KMS-11 (cell line): ENCODE results near the gene GPN1.

ENCODE experiments used
- H2AFZ ChIP-seq: fragments of 200-600 bp; sonication (generic); 2 replicates; pipeline ENCODE4 v1.6.1; 2016; ENCODE audit warnings: antibody characterized with exemption, mixed run types, low read depth
- H3K27ac ChIP-seq: fragments of 200-600 bp; sonication (generic); 2 replicates; pipeline ENCODE4 v1.6.1; 2016; ENCODE audit warnings: mild to moderate bottlenecking, mixed run types
- H3K27me3 ChIP-seq: fragments of 200-600 bp; sonication (generic); 2 replicates; pipeline ENCODE4 v1.6.1; 2017; ENCODE audit warnings: mild to moderate bottlenecking, low read depth, mixed run types, moderate library complexity; ENCODE audit not compliant: insufficient read depth
- H3K36me3 ChIP-seq: fragments of 200-600 bp; sonication (generic); 2 replicates; pipeline ENCODE4 v1.6.1; 2017; ENCODE audit warnings: mild to moderate bottlenecking, mixed run types; ENCODE audit not compliant: insufficient read depth
- H3K4me1 ChIP-seq: fragments of 200-600 bp; sonication (generic); 2 replicates; pipeline ENCODE4 v1.6.1; 2016; ENCODE audit warnings: mild to moderate bottlenecking, low read depth, mixed run types; ENCODE audit not compliant: poor library complexity, severe bottlenecking
- H3K4me2 ChIP-seq: fragments of 200-600 bp; sonication (generic); 2 replicates; pipeline ENCODE4 v1.7.0; 2016; ENCODE audit warnings: mild to moderate bottlenecking, mixed run types
- H3K4me3 ChIP-seq: fragments of 200-600 bp; sonication (generic); IDR thresholded peaks from 2 replicates; pipeline ENCODE4 v1.6.1; 2017; ENCODE audit warnings: low read depth, low read length, mixed read lengths; ENCODE audit not compliant: insufficient read depth
- H3K79me2 ChIP-seq: fragments of 200-600 bp; sonication (generic); 2 replicates; pipeline ENCODE4 v1.6.1; 2016; ENCODE audit warnings: low read depth, mixed run types; ENCODE audit not compliant: insufficient read depth
- H3K9ac ChIP-seq: fragments of 200-600 bp; sonication (generic); 2 replicates; pipeline ENCODE4 v1.6.1; 2016; ENCODE audit warnings: mild to moderate bottlenecking, mixed run types
- H4K20me1 ChIP-seq: fragments of 200-600 bp; sonication (generic); 2 replicates; pipeline ENCODE4 v1.6.1; 2016; ENCODE audit warnings: mild to moderate bottlenecking, mixed run types; ENCODE audit not compliant: insufficient read depth
- TF ChIP-seq, protein P1 (sequence below): fragments of 200-600 bp; sonication (generic); conservative IDR thresholded peaks from 2 replicates; pipeline ENCODE4 v1.6.1; 2017; ENCODE audit warnings: low read depth, mild to moderate bottlenecking, antibody characterized with exemption, low read length, moderate library complexity, mixed read lengths

Gene GPN1

DNA sequence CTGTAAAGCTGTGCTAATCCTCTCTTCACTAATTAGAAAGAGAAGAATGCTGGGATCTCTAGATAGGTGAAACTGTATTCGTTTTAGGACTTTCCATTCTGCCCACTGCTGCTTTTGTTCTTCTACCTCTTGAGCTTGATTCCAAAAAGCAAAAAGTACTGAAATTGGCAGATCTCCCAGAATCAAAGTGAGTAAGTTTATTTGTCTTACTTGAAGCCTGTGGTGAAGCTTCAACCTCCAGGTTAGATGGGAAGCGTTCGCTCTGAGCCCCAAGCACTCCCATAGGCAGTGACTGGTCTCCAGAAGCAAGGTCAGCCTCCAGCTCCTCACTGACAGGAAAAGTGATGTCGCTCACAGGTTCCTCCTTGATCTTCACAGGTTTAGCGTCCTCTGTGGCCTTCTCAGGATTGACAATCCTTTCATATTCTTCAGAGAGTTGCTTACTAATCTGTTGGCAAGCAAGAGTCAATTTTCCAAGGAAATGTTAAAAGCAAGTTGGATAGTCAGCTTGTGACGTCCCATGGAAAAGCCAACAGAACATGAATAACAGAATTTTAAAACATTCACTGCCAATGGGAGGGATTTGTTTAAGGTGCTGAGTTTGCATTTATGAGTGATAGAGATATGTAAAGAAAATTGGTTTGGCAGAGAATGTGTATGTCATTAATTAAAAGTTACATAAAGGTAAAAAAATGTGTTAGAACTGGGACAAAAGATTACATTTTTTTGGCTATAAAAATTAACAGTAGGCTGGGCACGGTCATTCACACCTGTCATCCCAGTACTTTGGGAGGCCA is 26.5 kb downstream of the GPN1 start:
- TF ChIP-seq, protein P1, sequence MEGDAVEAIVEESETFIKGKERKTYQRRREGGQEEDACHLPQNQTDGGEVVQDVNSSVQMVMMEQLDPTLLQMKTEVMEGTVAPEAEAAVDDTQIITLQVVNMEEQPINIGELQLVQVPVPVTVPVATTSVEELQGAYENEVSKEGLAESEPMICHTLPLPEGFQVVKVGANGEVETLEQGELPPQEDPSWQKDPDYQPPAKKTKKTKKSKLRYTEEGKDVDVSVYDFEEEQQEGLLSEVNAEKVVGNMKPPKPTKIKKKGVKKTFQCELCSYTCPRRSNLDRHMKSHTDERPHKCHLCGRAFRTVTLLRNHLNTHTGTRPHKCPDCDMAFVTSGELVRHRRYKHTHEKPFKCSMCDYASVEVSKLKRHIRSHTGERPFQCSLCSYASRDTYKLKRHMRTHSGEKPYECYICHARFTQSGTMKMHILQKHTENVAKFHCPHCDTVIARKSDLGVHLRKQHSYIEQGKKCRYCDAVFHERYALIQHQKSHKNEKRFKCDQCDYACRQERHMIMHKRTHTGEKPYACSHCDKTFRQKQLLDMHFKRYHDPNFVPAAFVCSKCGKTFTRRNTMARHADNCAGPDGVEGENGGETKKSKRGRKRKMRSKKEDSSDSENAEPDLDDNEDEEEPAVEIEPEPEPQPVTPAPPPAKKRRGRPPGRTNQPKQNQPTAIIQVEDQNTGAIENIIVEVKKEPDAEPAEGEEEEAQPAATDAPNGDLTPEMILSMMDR = no peak
- H3K9ac ChIP-seq = no peak overlapping the region
- no peaks in the 10 kb centered on the region; the same call in 1 of the 2 replicates for H3K36me3 ChIP-seq
- peak overlapping the region; percentile 9; the same call in 1 of the 2 replicates for H3K27ac ChIP-seq
- H3K4me1 ChIP-seq = no peaks in the 10 kb centered on the region
- no peaks in the 10 kb centered on the region for H3K27me3 ChIP-seq
- H3K4me2 ChIP-seq = no peak overlapping the region
- no peaks in the 10 kb centered on the region for H4K20me1 ChIP-seq
- no peak overlapping the region for H3K4me3 ChIP-seq
- no peak overlapping the region for H2AFZ ChIP-seq
- no peaks in the 10 kb centered on the region for H3K79me2 ChIP-seq

DNA sequence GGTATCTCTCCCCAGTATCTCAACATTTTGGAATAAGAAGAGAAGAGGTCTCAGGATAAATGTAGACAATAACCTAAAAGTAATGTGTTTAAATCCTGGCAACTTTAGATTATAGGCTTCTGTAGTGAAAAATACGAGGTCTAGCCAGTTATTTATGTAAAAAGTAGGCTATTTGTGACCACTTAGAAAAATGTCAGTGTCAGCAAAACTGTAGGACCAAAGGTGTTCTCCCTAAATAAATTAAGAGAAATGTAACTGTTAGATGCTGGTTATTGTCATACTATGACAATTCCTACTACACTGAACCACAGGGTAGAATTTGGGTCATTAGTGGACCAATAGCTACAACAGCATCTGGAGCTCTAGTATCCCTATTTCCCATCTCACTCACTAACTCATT is 32.5 kb downstream of the GPN1 start:
- Histone ChIP-seq H3K4me2 (no peak overlapping the region), H3K9ac (no peak overlapping the region), H2AFZ (no peak overlapping the region), H3K27me3 (no peaks in the 10 kb centered on the region), H3K4me1 (peaks cover 26% of the 10 kb centered on the region), H4K20me1 (no peaks in the 10 kb centered on the region), H3K36me3 (no peaks in the 10 kb centered on the region; the same call in 1 of the 2 replicates), H3K4me3 (no peak overlapping the region), H3K79me2 (peaks cover 35% of the 10 kb centered on the region), H3K27ac (no peak overlapping the region)
- TF ChIP-seq, protein P1 = no peak

DNA sequence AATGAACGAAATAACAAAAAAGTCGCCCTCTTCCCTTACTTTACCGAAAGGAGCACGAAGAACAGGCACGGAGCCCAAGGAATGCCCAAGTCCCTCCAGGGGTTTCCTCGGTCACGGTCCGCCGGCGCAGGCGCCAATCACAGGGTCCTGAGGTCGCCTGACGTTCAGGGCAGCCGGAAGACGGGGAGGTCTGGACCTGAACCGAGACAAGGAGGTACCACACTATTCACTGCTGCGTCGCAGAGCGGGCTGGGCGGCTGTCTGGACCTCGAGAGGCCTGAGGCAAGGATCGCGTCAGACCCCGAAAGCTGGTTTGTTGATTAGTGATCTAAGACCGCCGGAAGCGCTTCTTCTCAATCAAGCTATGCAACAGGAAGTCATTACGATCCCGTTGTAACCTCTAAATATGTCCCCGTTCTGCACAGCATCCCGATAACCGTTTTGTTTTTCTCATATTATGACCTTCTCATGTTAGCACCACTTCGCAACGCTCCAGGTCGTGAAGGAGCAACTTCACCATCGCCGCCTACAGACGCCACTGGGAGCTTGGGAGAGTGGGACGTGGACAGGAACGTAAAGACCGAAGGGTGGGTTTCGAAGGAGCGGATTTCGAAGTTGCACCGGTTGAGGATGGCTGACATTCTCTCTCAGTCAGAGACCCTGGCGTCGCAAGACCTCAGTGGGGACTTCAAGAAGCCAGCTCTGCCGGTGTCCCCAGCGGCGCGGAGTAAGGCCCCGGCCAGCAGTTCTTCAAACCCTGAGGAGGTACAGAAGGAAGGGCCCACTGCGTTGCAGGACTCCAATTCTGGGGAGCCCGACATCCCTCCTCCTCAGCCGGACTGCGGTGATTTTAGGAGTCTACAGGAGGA is 34.7 kb downstream of the GPN1 start, which contains the start of the genes SLC4A1AP and SUPT7L:
TSS of gene SLC4A1AP (plus strand) at position 605 of the 869 bp plus-strand sequence. CDS start at position 631, 26 bp downstream.
TSS of gene SUPT7L (minus strand) at position 330 of the 869 bp plus-strand sequence. CDS start 1,422 bp downstream, outside the sequence.
- Histone ChIP-seq H3K79me2 (peaks cover 35% of the 10 kb centered on the region), H3K27me3 (no peaks in the 10 kb centered on the region), H2AFZ (peak within 1 kb of the TSS; percentile 89), H4K20me1 (no peaks in the 10 kb centered on the region), H3K27ac (peak within 1 kb of the TSS; percentile 53), H3K4me1 (peaks cover 26% of the 10 kb centered on the region), H3K36me3 (no peaks in the 10 kb centered on the region), H3K9ac (peak within 1 kb of the TSS; percentile 43), H3K4me3 (no peak within 1 kb of the TSS), H3K4me2 (peak within 1 kb of the TSS; percentile 97)
- TF ChIP-seq, protein P1 = no peak

DNA sequence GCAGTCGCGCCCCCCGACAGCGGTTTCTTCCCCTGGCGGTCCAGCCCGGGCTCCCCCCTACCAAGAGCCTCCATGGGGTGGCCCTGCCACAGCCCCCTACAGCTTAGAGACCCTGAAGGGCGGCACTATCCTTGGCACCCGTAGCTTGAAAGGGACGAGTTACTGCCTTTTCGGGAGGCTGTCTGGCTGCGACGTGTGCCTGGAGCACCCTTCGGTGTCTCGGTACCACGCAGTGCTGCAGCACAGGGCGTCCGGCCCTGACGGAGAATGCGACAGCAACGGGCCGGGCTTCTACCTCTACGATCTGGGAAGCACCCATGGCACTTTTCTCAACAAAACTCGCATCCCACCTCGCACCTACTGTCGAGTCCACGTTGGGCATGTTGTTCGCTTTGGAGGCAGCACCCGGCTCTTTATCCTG is 35.3 kb downstream of the GPN1 start:
- no peaks in the 10 kb centered on the region for H3K36me3 ChIP-seq
- peak overlapping the region; percentile 97 for H3K4me2 ChIP-seq
- no peaks in the 10 kb centered on the region for H3K27me3 ChIP-seq
- H3K27ac ChIP-seq = peak overlapping the region; percentile 53; the same call in 1 of the 2 replicates
- H3K4me1 ChIP-seq = peaks cover 26% of the 10 kb centered on the region
- no peak overlapping the region for H3K4me3 ChIP-seq
- H4K20me1 ChIP-seq = no peaks in the 10 kb centered on the region
- peaks cover 35% of the 10 kb centered on the region for H3K79me2 ChIP-seq
- TF ChIP-seq, protein P1 = no peak
- H2AFZ ChIP-seq = peak overlapping the region; percentile 89
- H3K9ac ChIP-seq = peak overlapping the region; percentile 43
